HFFc6 (cell line): ENCODE measurements around the gene ZNF652. TPM values are rescaled to one million over a fixed set of nuclear protein-coding genes. Genes with fewer than 3 reads are reported as not detected.

Experiments
- DNase-seq: peaks from one replicate; pipeline ENCODE4 v3.0.0-alpha.2; 2018
- H3K27ac Mint-ChIP-seq: 2 replicates; pipeline ENCODE4 v1.8.0; 2020; ENCODE audit warnings: mild to moderate bottlenecking, mixed read lengths
- H3K27me3 Mint-ChIP-seq: 2 replicates; pipeline ENCODE4 v1.8.0; 2021; ENCODE audit warnings: mild to moderate bottlenecking, moderate library complexity, mixed read lengths; ENCODE audit not compliant: insufficient read depth
- H3K36me3 Mint-ChIP-seq: 2 replicates; pipeline ENCODE4 v1.8.0; 2021; ENCODE audit warnings: low read depth, mixed read lengths
- H3K4me1 Mint-ChIP-seq: 2 replicates; pipeline ENCODE4 v1.8.0; 2020; ENCODE audit warnings: low read depth, mixed read lengths
- H3K4me3 Mint-ChIP-seq: 2 replicates; pipeline ENCODE4 v1.8.0; 2020; ENCODE audit warnings: mild to moderate bottlenecking, moderate library complexity, mixed read lengths
- H3K9me3 Mint-ChIP-seq: 2 replicates; pipeline ENCODE4 v1.8.0; 2020; ENCODE audit warnings: mild to moderate bottlenecking, mixed read lengths
- CTCF ChIP-seq: fragments of 200-600 bp; sonication (generic); IDR thresholded peaks from 2 replicates; pipeline ENCODE4 v1.5.0; 2021; ENCODE audit warnings: antibody characterized with exemption, mild to moderate bottlenecking
- total RNA-seq, 6 experiments: library from RNA; stranded (reverse); fragmentation: NEBNext Ultra II Directional; extraction: Animal tissue kit (Norgen Biotek cat#: 25700); gene quantifications; 2 replicates in 1 of 6; 3 replicates in 5 of 6; pipeline ENCODE4 v1.2.3, GENCODE V29; 2021

The ZNF652 gene
- total RNA-seq, 6 experiments from 2014 or later, result 12.0 to 15.5 (median 12.7) TPM

DNA sequence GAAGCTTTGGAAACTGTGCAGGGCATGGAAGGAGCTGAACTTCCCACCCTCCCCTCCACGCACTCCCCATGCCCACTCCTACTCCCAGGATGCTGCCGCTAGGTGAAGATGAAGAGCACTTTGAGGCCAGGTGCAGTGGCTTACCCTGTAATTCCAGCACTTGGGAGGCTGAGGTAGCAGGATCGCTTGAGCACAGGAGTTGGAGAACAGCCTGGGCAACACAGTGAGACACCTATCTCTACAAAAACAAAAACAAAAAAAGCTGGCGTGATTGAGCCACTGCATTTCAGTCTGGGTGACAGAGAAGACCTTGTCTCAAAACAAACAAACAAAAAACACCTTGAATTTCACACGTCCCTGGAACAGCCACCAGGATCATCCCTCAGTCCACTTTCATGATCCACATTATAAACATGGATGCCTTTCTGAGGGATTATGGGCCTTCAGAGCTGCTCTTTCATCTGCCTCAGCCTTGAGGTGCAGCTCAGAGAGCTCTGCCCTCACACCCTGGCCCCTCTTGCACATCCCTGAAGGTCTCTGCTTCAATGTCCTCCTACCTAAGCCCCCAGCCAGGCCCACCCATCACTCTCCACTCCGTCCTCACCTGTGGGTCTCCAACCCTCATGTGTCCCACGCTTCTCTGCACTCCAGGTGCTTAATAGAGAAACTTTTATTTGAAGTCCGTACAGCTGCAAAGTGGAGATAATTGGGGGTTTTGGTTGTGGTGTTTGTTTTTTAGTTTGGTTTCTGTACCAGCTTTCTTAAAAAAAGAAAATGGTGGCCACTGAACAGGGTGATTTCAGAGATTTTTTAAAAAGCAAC is 26.9 kb upstream of the ZNF652 start:
- H3K4me3 Mint-ChIP-seq, result no peak overlapping the region
- no peak for DNase-seq
- no peaks in the 10 kb centered on the region for H3K36me3 Mint-ChIP-seq
- peaks cover 28% of the 10 kb centered on the region for H3K4me1 Mint-ChIP-seq
- TF ChIP-seq CTCF, result no peak
- H3K27me3 Mint-ChIP-seq, result peaks cover 1% of the 10 kb centered on the region
- H3K9me3 Mint-ChIP-seq, result no peaks in the 10 kb centered on the region
- H3K27ac Mint-ChIP-seq, result peak overlapping the region; percentile 82

DNA sequence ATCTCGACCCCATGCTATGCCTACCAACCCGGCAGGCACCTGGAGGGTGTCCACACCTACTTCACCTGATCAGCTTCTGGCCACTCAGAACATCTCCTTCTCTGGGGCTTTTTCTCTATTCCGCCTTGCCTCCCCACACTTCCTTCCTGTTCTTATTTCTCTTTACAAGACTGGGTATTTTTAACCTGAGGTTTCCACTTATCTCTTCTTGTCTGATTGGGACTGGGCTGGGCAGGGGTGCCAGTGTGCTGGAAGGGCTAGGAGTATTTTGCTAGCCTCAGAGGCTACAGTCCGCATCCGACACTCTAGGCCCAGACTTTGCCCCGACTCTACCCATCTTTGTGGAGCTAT is 26.2 kb upstream of the ZNF652 start:
- DNase-seq, result no peak
- no peak overlapping the region for H3K27ac Mint-ChIP-seq
- no peak overlapping the region for H3K4me3 Mint-ChIP-seq
- peaks cover 1% of the 10 kb centered on the region for H3K27me3 Mint-ChIP-seq
- no peaks in the 10 kb centered on the region for H3K9me3 Mint-ChIP-seq
- no peaks in the 10 kb centered on the region for H3K36me3 Mint-ChIP-seq
- no peak for TF ChIP-seq CTCF
- peaks cover 24% of the 10 kb centered on the region for H3K4me1 Mint-ChIP-seq

GRCh38 chr17:49387498-49388289 is 25.6 kb upstream of the ZNF652 start:
- Mint-ChIP-seq H3K4me1 (peaks cover 24% of the 10 kb centered on the region), H3K9me3 (no peaks in the 10 kb centered on the region), H3K27me3 (peaks cover 2% of the 10 kb centered on the region), H3K36me3 (no peaks in the 10 kb centered on the region), H3K27ac (no peak overlapping the region), H3K4me3 (no peak overlapping the region)
- DNase-seq, result no peak
- no peak for TF ChIP-seq CTCF

DNA sequence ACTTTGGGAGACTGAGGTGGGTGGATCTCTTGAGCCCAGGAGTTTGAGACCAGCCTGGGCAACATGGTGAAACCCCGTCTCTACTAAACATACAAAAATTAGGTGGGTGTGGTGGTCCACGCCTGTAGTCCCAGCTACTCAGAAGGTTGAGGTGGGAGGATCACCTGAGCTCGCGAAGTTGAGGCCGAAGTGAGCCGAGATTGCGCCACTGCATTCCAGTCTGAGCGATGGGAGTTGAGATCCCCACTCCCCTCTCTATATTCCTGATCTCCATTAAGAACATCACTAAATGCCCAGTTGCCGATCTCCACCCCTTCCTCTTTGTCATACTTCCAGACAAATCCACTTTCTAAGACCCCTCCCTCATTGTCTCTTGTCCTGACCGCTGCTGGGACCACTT is 24.3 kb upstream of the ZNF652 start:
- no peak for TF ChIP-seq CTCF
- peaks cover 6% of the 10 kb centered on the region for H3K27me3 Mint-ChIP-seq
- no peaks in the 10 kb centered on the region for H3K36me3 Mint-ChIP-seq
- no peak overlapping the region for H3K4me3 Mint-ChIP-seq
- peaks cover 24% of the 10 kb centered on the region for H3K4me1 Mint-ChIP-seq
- no peaks in the 10 kb centered on the region for H3K9me3 Mint-ChIP-seq
- no peak for DNase-seq
- no peak overlapping the region for H3K27ac Mint-ChIP-seq

GRCh38 chr17:49384951-49385350 is 22.9 kb upstream of the ZNF652 start:
- DNase-seq, result no peak
- H3K27me3 Mint-ChIP-seq, result peaks cover 6% of the 10 kb centered on the region
- H3K27ac Mint-ChIP-seq, result no peak overlapping the region
- H3K4me3 Mint-ChIP-seq, result no peak overlapping the region
- H3K36me3 Mint-ChIP-seq, result peaks cover 7% of the 10 kb centered on the region
- H3K9me3 Mint-ChIP-seq, result no peaks in the 10 kb centered on the region; the same call in 1 of the 2 replicates
- no peak for TF ChIP-seq CTCF
- peaks cover 11% of the 10 kb centered on the region for H3K4me1 Mint-ChIP-seq
